Adipocyte (in vitro differentiated cells): ENCODE measurements around the gene ATG7.

Experiments
- DNase-seq: peaks from one replicate; pipeline ENCODE4 v3.0.0-alpha.2; 2015; ENCODE audit warnings: low read depth
- H3K27me3 ChIP-seq: replicated peaks from 2 replicates; pipeline ENCODE4 v1.7.0; 2013; ENCODE audit warnings: mild to moderate bottlenecking, low read length, moderate library complexity; ENCODE audit not compliant: control insufficient read depth, insufficient read depth
- H3K36me3 ChIP-seq: 2 replicates; pipeline ENCODE4 v1.7.0; 2013; ENCODE audit warnings: low read length, mild to moderate bottlenecking, moderate library complexity; ENCODE audit not compliant: control insufficient read depth, insufficient read depth, severe bottlenecking
- H3K4me1 ChIP-seq: 2 replicates; pipeline ENCODE4 v1.7.0; 2013; ENCODE audit warnings: mild to moderate bottlenecking, low read length, moderate library complexity; ENCODE audit not compliant: control insufficient read depth, insufficient read depth
- H3K4me3 ChIP-seq: 2 replicates; pipeline ENCODE4 v1.7.0; 2013; ENCODE audit warnings: mild to moderate bottlenecking, low read length, moderate library complexity
- H3K9ac ChIP-seq: 2 replicates; pipeline ENCODE4 v1.7.0; 2013; ENCODE audit warnings: mild to moderate bottlenecking, low read length, moderate library complexity
- H3K9me3 ChIP-seq: 2 replicates; pipeline ENCODE4 v1.7.0; 2013; ENCODE audit warnings: mild to moderate bottlenecking, low read length, moderate library complexity; ENCODE audit not compliant: control insufficient read depth

ATG7 gene

DNA sequence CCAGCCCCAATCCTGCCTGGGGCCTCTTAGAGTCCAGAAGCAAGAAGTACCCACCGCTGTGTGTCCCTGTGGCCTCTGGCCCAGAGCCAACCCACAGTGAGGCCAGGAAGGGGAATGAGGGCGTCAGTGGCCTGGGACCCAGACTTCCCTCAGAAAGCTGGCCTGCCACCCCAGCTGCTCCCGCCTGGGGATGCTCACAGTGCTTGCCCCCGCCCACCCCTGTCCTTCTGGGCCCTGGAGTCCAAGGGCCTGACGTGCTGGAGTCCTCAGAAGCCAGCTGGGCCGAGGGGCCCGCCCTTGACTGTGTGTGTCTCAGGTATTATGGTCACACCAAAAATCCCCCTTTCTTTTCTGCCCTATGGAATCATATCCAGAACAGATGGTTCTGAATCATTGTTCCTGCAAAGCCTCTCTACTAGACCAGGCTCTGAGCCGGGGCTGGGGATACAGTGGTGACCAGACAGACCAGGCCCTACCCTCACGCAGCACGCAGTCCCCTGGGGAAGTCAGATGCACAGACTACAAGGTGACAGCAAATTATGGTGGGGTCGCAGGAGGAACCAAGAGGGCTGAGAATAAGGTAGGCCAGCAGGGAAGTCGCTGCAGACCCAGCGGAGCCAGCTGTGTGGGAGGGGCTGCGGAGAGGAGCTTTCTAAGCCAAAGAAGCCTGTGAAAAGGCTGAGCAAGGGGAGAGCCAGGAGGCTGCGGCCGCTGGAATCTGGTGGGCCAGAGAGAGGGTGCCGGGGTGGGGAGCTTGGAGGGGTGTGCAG is 272.4 kb downstream of the ATG7 start:
- H3K9me3 ChIP-seq, result peaks cover 6% of the 10 kb centered on the region
- H3K27me3 ChIP-seq, result no peaks in the 10 kb centered on the region
- no peak for DNase-seq
- peak overlapping the region; percentile 87 for H3K9ac ChIP-seq
- H3K36me3 ChIP-seq, result no peaks in the 10 kb centered on the region
- H3K4me1 ChIP-seq, result peaks cover 34% of the 10 kb centered on the region
- H3K4me3 ChIP-seq, result peak overlapping the region; percentile 40

DNA sequence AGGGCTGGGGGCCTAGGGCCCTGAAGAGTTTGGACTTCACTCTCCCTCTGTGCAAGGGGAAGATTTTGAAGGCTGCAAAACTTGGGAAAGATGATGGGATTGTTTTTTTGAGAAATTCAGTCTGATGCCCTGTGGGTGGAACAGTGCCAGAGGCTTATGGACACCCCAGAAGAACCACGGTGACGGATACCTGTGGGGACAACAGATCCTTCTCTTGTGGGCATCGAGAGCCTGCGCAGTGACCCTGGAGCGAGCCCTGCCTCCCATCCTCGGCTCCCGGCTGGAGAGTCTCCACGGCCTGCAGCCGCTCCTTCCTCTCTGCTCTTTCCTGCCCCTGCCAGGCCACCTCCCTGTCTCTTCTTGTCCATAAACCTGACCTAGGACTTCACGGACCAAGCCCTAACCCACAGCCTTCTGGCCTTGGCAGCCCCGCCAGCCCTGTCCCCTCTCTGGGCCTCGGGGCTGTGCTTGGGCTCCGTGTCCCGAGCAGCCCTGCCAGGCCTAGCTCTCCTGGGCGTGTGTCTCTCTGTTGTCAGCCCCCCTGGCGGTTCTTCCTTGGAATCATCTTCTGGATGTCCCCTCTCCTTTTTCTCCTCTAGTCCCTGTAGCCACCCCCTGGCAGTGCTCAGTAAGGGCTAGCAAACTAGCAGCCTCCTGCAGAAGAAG is 273.1 kb downstream of the ATG7 start:
- DNase-seq, result no peak
- H3K4me1 ChIP-seq, result peaks cover 41% of the 10 kb centered on the region
- peak overlapping the region; percentile 87 for H3K9ac ChIP-seq
- peak overlapping the region; percentile 40 for H3K4me3 ChIP-seq
- H3K36me3 ChIP-seq, result no peaks in the 10 kb centered on the region
- peaks cover 6% of the 10 kb centered on the region for H3K9me3 ChIP-seq
- H3K27me3 ChIP-seq, result no peaks in the 10 kb centered on the region

DNA sequence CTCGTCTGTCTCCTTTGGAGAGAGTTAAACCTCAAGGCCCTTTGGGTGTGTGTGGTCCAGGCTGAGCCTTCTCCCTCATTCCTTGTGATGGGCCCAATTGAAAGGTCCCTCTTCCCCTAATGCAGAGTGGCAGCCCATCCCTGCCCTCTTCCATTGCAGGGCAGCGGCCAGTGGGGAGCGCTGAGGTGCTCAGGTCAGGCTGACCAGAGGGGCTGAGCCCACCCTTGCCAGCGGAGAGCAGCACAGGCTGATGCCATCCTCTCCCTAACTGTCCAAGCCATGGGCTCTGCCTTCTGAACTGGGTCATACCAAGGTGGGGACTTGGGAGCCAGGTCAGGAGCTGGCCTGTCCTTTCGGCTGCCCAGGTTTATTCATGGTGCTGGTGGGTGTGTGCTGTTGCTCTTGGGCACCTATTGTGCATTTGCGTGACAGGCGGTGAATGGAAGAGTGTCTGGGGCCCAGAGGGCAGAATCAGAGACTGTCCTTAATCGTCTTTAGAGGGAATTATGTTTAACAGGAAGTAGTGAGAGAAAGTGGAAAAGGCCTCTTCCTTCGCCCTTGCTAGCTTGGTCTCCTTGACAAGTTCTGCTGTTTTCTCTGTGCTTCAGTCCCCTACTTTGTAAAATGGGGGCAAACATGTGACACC is 274.6 kb downstream of the ATG7 start:
- Histone ChIP-seq H3K9ac (no peak overlapping the region), H3K4me1 (peaks cover 52% of the 10 kb centered on the region), H3K9me3 (peaks cover 6% of the 10 kb centered on the region), H3K36me3 (no peaks in the 10 kb centered on the region), H3K4me3 (no peak overlapping the region), H3K27me3 (no peaks in the 10 kb centered on the region)
- no peak for DNase-seq

DNA sequence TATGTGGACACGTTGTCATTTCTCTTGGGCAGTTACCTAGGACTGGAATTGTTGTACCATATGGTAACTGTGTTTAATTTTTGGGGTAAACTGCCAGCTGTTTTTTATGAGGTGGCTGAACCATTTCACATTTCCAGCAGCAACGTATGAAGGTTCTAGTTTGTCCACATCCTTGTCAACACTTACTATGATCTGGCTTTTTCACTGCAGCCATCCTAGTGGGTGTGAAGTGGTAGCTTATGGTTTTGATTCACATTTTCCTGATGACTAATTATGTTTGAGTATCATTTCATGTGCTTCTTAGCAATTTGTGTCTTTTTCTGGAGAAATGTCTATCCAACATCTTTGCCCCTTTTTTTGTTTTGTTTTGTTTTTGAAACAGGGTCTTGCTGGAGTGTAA is 275.3 kb downstream of the ATG7 start:
- no peak for DNase-seq
- Histone ChIP-seq H3K9ac (no peak overlapping the region), H3K9me3 (peaks cover 6% of the 10 kb centered on the region)

DNA sequence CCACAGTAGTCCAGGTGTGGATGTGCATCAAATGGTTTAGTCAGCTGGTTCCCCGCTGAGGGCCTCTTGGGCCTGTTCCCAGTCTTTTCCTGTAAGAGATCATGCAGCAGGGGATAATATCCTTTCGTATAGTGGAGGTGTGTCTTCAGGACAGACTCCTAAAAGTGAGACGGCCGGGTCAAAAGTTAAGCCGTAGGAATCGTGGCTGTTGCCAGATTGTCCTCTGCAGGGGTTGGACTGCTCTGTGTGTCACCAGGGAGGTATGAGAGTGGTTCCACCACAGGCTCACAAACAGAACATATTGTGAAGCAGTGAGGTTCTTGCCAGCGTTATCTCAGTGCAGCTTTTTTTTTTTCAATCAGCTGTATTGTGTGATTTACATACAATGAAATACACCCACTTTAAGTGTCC is 276.5 kb downstream of the ATG7 start:
- peak; percentile 70 for DNase-seq
- H3K9ac ChIP-seq, result peak overlapping the region; percentile 73
- peaks cover 56% of the 10 kb centered on the region for H3K4me1 ChIP-seq
- H3K27me3 ChIP-seq, result no peaks in the 10 kb centered on the region
- no peaks in the 10 kb centered on the region for H3K36me3 ChIP-seq
- no peak overlapping the region for H3K4me3 ChIP-seq
- peaks cover 6% of the 10 kb centered on the region for H3K9me3 ChIP-seq

More for the DNA sequence above, 275.3 kb downstream of the ATG7 start:
- H3K4me3 ChIP-seq, result no peak overlapping the region
- peaks cover 52% of the 10 kb centered on the region for H3K4me1 ChIP-seq
- no peaks in the 10 kb centered on the region for H3K36me3 ChIP-seq
- no peaks in the 10 kb centered on the region for H3K27me3 ChIP-seq

DNA sequence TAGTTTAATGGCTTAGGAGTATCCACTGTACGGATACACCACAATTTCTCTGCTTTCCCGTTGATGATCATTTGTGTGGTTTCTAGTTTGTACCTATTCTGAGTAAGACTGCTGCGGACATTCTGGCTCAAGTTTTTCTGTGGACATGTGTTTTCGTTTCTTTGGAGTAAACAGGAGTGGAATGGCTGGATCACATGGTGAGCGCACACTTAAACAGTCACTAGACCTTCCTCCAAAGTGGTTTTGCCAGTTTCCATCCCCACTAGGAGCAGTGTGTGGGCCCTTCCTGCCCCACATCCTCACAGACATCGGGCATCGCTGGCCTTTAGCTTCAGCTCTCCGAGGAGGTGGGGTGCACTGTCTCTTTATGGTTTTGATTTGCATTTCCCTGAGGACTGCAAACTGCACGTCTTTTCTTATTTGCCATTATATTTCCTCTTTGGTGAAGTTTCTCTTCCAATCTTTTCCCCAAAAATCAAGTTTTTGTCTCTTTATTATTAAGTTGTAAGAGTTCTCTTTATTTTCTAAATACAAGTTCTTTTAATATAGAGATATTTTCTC is 277.5 kb downstream of the ATG7 start:
- peak; percentile 36 for DNase-seq
- H3K36me3 ChIP-seq, result peaks cover 6% of the 10 kb centered on the region

DNA sequence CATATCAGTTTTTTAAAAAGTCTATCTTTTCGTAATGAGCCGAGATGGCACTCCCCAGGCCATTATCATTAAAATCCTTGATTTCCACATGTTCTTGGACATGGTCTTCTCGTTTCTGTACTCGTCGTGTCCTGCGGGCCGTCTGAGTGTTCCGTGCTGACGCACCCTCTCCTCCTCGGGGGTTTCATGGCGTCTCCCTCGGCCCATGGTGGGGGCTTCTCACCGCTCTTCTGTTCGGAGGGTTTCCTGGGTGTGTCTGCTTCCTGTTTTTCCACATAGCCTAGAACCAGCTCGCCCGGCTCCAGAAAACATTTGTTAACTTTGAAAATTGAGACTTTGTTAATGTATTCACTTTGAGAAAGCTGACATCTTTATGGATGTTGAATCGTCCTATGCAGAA is 278.8 kb downstream of the ATG7 start:
- H3K4me1 ChIP-seq, result peaks cover 43% of the 10 kb centered on the region
- H3K9me3 ChIP-seq, result peaks cover 6% of the 10 kb centered on the region
- no peak for DNase-seq
- H3K9ac ChIP-seq, result peak overlapping the region; percentile 73
- H3K36me3 ChIP-seq, result peaks cover 19% of the 10 kb centered on the region
- peak overlapping the region; percentile 51 for H3K4me3 ChIP-seq
- no peaks in the 10 kb centered on the region for H3K27me3 ChIP-seq

More for the DNA sequence above, 277.5 kb downstream of the ATG7 start:
- peak overlapping the region; percentile 8 for H3K4me3 ChIP-seq
- H3K4me1 ChIP-seq, result peaks cover 54% of the 10 kb centered on the region
- H3K9me3 ChIP-seq, result peaks cover 6% of the 10 kb centered on the region
- H3K9ac ChIP-seq, result peak overlapping the region; percentile 73
- no peaks in the 10 kb centered on the region for H3K27me3 ChIP-seq

DNA sequence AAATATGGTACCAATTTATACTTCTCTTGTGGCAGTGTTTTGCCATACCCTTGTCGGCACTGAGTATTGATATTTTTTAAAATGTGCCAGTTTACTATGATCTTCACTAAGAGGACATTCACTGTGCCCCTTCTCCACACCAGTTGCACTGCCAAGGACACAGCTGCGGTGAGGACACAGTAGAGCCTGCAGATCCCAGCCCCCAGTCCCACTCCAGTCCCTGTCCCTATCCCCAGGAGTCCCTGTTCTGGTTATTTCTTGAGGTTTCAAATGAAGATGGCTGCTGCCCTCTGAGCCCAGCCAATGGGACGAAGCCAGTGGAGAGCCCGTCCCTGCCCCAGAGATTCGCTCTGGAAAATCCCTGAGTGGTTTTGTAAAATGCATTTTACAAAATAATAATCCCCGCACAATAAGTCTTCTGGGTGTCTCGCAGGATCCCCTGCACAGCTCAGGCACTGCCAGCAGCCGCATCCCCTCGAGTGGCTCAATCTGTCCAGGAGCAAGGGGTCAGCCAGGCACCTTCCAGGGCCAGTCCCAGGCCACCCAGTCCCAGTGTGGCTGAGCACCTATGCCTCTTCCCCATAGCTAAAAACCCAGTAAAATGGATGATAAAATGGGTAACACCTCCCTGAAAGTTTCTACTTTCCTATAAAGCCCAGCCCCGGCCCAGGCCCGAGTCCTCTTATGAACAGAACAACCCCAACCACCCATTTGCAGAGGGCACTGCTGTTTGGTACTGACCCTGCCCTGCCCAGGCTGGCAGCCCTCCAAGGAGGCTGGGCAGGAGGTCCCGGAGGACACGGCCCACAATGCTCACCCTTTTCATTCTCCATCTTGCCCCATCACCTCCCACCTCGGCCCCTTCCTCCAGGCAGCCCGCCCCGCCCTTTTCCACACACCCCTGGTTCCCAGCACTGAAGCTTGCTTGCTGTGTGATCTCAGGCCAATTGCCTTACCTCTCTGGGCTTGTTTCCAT is 280.4 kb downstream of the ATG7 start:
- Histone ChIP-seq H3K4me1 (peaks cover 54% of the 10 kb centered on the region), H3K4me3 (no peak overlapping the region), H3K9ac (no peak overlapping the region)

DNA sequence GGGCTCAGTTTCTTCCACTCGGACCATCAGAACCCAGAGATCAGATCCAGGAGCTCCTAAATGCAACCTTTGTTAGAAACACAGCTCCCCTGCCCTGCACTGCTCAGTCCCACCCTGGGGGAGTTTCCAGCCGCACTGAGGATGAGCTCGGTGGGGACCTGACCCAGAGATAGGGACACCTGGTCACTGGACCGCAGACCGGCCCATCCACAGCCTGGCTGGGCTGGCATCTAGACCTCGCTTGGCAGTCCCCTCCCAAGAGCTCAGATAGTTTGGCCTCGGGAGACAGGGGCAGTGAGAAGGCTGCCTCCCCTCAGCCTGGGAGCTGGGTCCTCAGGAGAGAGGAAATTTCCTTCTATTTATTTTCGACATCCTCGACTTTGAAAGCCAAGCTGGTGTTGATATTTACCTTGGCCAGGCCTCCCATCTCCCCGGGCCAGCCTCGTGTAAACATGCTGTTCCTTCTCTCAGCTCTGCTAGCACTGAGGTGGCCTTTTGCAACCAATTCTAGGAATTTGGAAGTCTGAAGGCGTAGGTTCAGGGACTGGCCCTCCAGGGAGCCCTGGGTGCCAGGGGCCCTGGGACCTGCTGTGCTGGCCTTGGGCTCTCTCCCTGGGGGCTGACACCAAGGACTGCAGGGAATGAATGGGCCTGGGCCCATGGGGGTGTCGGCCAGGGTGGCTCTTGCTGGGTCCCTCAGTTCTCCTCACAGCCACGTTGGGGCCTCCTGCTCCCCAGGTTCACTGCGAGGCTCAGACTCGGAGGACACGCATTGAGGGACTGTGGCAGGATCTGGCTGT is 281.4 kb downstream of the ATG7 start:
- H3K27me3 ChIP-seq, result no peaks in the 10 kb centered on the region
- no peaks in the 10 kb centered on the region for H3K9me3 ChIP-seq
- H3K4me3 ChIP-seq, result no peak overlapping the region
- H3K36me3 ChIP-seq, result peaks cover 28% of the 10 kb centered on the region
- no peak overlapping the region for H3K9ac ChIP-seq
- H3K4me1 ChIP-seq, result peaks cover 59% of the 10 kb centered on the region
- peak; percentile 75 for DNase-seq

More for the DNA sequence above, 280.4 kb downstream of the ATG7 start:
- H3K9me3 ChIP-seq, result peaks cover under 1% of the 10 kb centered on the region
- no peak for DNase-seq
- H3K27me3 ChIP-seq, result no peaks in the 10 kb centered on the region
- H3K36me3 ChIP-seq, result peaks cover 19% of the 10 kb centered on the region

DNA sequence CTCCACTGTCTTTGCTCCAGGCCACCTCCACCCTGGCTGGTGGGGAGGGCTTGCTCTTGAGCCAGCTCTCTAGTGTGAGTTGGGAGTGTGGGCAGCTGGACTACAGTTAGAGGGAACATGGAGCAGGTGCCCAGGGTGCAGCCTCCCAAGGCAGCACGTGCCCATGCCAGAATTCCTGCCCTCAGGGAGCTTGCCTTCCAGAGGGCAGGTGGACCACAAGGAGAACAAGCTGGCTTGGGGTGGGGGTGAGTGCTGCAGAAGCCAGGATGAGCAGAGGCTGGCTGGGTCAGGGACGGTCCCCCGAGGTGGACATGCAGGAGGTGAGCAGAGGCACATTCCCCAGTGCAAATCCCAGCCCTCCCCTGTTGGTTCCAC is 282.0 kb downstream of the ATG7 start:
- Histone ChIP-seq H3K4me1 (peaks cover 53% of the 10 kb centered on the region), H3K9ac (no peak overlapping the region), H3K4me3 (no peak overlapping the region), H3K9me3 (no peaks in the 10 kb centered on the region), H3K27me3 (no peaks in the 10 kb centered on the region), H3K36me3 (peaks cover 34% of the 10 kb centered on the region)
- no peak for DNase-seq
